NT2/D1 (cell line): ENCODE data around the gene NEGR1.

Experiments used
- SUZ12 ChIP-seq: IDR thresholded peaks from 2 replicates; pipeline ENCODE4 v1.6.1; 2011; ENCODE audit not compliant: insufficient read length, insufficient read depth; ENCODE audit errors: extremely low read depth
- YY1 ChIP-seq: IDR thresholded peaks from 2 replicates; pipeline ENCODE4 v1.6.1; 2011; ENCODE audit not compliant: insufficient read length, insufficient read depth
- ZNF274 ChIP-seq: IDR thresholded peaks from 2 replicates; pipeline ENCODE4 v1.6.1; 2011; ENCODE audit warnings: mild to moderate bottlenecking, low read depth, low read length

DNA sequence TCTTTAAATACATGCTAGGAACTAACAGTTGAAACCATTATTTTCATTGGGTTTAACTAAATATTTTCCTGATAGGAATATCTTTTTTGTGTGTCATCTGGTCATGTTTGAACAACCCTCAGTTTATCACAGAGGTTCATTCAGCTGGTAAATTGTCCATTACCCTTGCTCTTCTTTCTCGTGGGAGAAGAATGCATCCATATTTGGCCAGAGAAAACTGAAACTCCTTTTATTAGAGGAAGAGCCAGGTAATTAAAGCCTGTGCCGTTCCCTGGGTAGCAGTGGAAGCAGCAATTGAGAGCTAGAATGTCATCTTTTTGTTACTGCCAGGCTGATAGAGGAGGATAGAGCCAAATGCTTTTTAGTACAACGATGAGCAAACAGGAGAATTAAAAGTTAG lies 614.3 kb downstream of the NEGR1 start:
- TF ChIP-seq ZNF274, result no peak
- no peak for TF ChIP-seq YY1
- TF ChIP-seq SUZ12, result no peak
